Measurements from ENCODE around the gene TPT1.
"Not testable (repeated sequence)": the region's sequence is repeated elsewhere in the genome, so short reads cannot be mapped to it uniquely, and the experiment has no call there.

The TPT1 gene

DNA sequence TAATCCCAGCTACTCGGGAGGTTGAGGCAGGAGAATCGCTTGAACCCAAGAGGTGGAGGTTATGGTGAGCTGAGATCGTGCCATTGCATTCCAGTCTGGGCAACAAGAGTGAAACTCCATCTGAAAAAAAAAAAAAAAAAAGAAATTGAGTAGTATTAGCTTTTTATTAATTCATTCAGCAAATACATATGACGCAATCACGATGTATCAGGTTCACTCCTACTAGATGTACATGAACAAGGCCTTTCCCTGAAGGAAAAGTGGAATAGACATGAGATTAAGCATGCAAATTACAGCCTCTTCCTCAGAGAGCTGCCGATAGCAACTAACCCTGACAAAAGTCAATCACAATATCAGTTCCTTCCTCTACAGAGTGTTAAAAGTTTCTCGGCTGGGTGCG is 9.2 kb upstream of the TPT1 start:
- H3K4me1 ChIP-seq (ENCODE audit: control insufficient read depth, insufficient read depth, low read length, poor library complexity, severe bottlenecking): no peaks in the 10 kb centered on the region
- no peak overlapping the region for H3K27ac ChIP-seq (ENCODE audit: insufficient read depth, low read length, poor library complexity, severe bottlenecking)
- no peaks in the 10 kb centered on the region for H3K9me3 ChIP-seq (ENCODE audit: control insufficient read depth, low read length)
- peaks cover 28% of the 10 kb centered on the region for H3K36me3 ChIP-seq (ENCODE audit: control insufficient read depth, insufficient read depth, low read length)
- no peak for DNase-seq
- H3K27me3 ChIP-seq (replicated peaks; ENCODE audit: control insufficient read depth, insufficient read depth, low read length, poor library complexity, severe bottlenecking): no peaks in the 10 kb centered on the region
- no peak overlapping the region for H3K4me3 ChIP-seq (ENCODE audit: insufficient read depth, low read depth, low read length, poor library complexity, severe bottlenecking)

DNA sequence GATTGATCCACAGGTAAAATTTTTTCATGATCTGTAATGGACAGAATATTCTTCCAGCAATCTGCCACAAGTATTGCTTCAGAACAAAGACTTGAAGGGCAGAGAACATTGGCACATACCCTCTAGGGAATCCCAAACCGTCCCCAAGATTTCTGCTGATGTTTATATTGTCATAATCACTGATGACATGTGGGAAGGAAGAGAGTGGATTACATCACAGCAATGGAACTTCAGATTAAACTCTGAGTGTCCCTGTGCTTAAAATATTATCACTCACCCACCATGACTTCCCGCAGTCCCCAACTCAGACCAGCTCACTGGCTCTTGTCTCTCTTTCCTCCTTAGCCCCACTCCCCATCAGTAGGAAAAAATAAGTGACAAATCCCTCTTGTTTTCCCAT is 8.5 kb upstream of the TPT1 start:
- Histone ChIP-seq H3K9me3 (ENCODE audit: control insufficient read depth, low read length) (no peaks in the 10 kb centered on the region), H3K36me3 (ENCODE audit: control insufficient read depth, insufficient read depth, low read length) (peaks cover 30% of the 10 kb centered on the region), H3K4me1 (ENCODE audit: control insufficient read depth, insufficient read depth, low read length, poor library complexity, severe bottlenecking) (no peaks in the 10 kb centered on the region), H3K27me3 (replicated peaks; ENCODE audit: control insufficient read depth, insufficient read depth, low read length, poor library complexity, severe bottlenecking) (no peaks in the 10 kb centered on the region), H3K27ac (ENCODE audit: insufficient read depth, low read length, poor library complexity, severe bottlenecking) (no peak overlapping the region), H3K4me3 (ENCODE audit: insufficient read depth, low read depth, low read length, poor library complexity, severe bottlenecking) (no peak overlapping the region)
- DNase-seq: no peak

DNA sequence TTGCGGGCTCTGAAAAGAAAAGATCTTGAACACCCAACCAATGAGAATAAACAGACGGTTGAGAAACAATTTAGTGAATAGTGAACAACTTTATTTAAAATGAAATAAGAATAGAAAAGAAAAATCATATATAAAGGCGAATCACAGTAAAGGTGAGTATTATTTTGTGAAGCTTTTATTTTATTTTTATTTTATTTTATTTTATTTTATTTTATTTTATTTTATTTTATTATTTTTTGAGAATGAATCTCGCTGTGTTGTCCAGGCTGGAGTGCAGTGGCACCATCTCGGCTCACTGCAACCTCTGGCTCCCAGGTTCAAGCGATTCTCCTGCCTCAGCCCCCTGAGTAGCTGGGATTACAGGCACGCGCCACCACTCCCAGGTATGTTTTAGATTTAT is 3.1 kb upstream of the TPT1 start:
- not testable (repeated sequence) for H3K27me3 ChIP-seq (replicated peaks; ENCODE audit: control insufficient read depth, insufficient read depth, low read length, poor library complexity, severe bottlenecking); H3K9me3 ChIP-seq (ENCODE audit: control insufficient read depth, low read length); DNase-seq; H3K4me3 ChIP-seq (ENCODE audit: insufficient read depth, low read depth, low read length, poor library complexity, severe bottlenecking); H3K27ac ChIP-seq (ENCODE audit: insufficient read depth, low read length, poor library complexity, severe bottlenecking)
- Histone ChIP-seq H3K4me1 (ENCODE audit: control insufficient read depth, insufficient read depth, low read length, poor library complexity, severe bottlenecking) (peaks cover 16% of the 10 kb centered on the region), H3K36me3 (ENCODE audit: control insufficient read depth, insufficient read depth, low read length) (peaks cover 28% of the 10 kb centered on the region)

DNA sequence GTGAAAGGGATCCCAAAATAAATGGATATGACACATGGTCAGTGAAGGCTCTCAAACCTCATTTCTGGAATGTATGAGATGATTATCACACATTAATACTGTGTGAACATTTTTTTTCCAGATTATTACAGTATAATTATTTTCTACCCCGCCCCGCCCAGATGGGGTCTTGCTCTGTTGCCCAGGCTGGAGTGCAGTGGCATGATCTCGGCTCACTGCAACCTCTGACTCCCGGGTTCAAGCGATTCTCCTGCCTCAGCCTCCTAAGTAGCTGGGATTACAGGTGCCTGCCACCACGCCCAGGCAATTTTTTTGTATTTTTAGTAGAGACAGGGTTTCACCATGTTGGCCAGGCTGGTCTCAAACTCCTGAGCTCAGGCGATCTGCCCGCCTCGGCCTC is 2.1 kb upstream of the TPT1 start:
- DNase-seq; H3K4me3 ChIP-seq (ENCODE audit: insufficient read depth, low read depth, low read length, poor library complexity, severe bottlenecking); H3K27me3 ChIP-seq (replicated peaks; ENCODE audit: control insufficient read depth, insufficient read depth, low read length, poor library complexity, severe bottlenecking); H3K9me3 ChIP-seq (ENCODE audit: control insufficient read depth, low read length); H3K27ac ChIP-seq (ENCODE audit: insufficient read depth, low read length, poor library complexity, severe bottlenecking): not testable (repeated sequence)
- H3K4me1 ChIP-seq (ENCODE audit: control insufficient read depth, insufficient read depth, low read length, poor library complexity, severe bottlenecking): peaks cover 25% of the 10 kb centered on the region
- H3K36me3 ChIP-seq (ENCODE audit: control insufficient read depth, insufficient read depth, low read length): peaks cover 37% of the 10 kb centered on the region

DNA sequence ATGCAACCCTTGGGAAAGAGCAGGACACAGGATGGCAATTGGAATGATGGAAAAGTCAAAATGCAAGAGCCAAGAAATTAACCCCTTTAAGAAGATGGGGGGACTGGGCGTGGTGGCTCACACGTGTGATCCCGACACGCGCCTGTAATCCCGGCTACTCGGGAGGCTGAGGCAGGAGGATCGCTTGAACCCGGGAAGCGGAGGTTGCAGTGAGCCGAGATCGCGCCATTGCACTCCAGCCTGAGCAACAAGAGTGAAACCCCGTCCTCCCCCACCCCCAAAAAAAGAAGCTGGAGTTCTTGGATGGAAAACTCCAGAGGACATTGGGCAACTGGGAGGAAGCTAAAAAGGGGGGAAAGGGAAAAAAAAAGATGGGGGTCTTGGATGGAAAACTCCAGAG is 1.7 kb upstream of the TPT1 start:
- DNase-seq; H3K4me3 ChIP-seq (ENCODE audit: insufficient read depth, low read depth, low read length, poor library complexity, severe bottlenecking); H3K9me3 ChIP-seq (ENCODE audit: control insufficient read depth, low read length); H3K27ac ChIP-seq (ENCODE audit: insufficient read depth, low read length, poor library complexity, severe bottlenecking); H3K27me3 ChIP-seq (replicated peaks; ENCODE audit: control insufficient read depth, insufficient read depth, low read length, poor library complexity, severe bottlenecking): not testable (repeated sequence)
- peaks cover 38% of the 10 kb centered on the region for H3K36me3 ChIP-seq (ENCODE audit: control insufficient read depth, insufficient read depth, low read length)
- H3K4me1 ChIP-seq (ENCODE audit: control insufficient read depth, insufficient read depth, low read length, poor library complexity, severe bottlenecking): peaks cover 30% of the 10 kb centered on the region

DNA sequence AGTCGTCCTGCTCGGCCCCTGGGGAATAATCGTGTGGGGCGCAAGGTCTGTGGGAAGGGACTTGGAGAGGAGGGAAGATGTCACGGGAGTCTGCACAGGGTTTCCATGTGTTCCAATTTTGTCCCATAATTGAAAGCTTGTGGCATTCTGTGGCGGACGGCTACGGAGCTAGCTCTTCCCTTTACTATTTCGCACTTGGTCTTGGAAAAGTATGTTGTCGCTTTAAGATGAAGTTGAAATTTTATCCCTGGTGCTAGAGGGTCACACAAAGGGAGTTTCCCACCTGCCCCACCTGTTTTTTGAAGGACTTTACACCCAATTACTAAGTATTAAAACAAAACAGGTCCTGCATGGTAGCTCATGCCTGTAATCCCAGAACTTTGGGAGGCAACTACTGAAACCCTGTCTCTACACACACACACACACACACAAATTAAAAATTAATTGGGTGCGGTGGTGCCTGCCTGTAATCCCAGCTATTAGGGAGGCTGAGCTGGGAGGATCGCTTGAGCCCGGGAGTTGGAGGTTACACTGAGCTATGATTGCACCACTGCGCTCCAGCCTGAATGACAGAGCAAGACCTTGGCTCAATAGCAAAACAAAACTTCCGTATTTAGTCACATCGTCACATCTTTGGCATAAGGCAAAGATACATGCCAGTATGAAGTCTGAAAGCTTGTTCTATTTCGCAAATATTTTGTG is 967 bp upstream of the TPT1 start:
- Histone ChIP-seq H3K9me3 (ENCODE audit: control insufficient read depth, low read length) (no peaks in the 10 kb centered on the region), H3K4me3 (ENCODE audit: insufficient read depth, low read depth, low read length, poor library complexity, severe bottlenecking) (peak overlapping the region; percentile 85)
- DNase-seq: no peak

DNA sequence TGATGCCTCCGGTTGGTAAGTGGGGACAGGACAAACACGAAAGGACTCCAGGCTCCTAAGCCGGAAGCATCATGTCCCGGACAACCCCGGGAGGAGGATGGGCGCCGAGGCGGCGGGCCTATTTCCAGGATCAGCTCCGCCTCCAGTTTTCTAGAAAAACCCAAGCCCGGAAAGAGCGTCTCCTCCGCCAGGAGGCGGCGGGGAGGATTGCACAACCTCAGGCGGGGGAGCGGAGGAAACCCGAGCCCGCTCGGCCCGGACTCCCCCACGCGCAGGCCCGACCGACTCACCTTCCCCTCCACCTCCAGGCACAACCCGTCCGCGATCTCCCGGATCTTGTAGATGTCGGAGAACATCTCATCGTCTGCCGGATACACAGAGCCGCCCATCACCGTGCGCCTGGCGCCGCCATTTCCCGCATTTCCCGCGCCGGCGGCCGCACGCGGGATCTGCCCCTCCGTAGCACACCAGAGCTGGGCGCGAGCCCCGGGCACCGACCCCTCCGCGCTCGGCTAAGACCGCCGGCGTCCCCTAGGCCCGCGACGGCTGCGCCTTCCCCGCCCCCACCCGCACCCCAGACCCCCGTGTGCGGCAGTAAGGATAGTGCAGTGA is 455 bp downstream of the TPT1 start:
- H3K4me1 ChIP-seq (ENCODE audit: control insufficient read depth, insufficient read depth, low read length, poor library complexity, severe bottlenecking): peaks cover 33% of the 10 kb centered on the region
- peak overlapping the region; percentile 74 for H3K4me3 ChIP-seq (ENCODE audit: insufficient read depth, low read depth, low read length, poor library complexity, severe bottlenecking)
- peaks cover 49% of the 10 kb centered on the region for H3K36me3 ChIP-seq (ENCODE audit: control insufficient read depth, insufficient read depth, low read length)
- no peaks in the 10 kb centered on the region for H3K9me3 ChIP-seq (ENCODE audit: control insufficient read depth, low read length)
- no peaks in the 10 kb centered on the region for H3K27me3 ChIP-seq (replicated peaks; ENCODE audit: control insufficient read depth, insufficient read depth, low read length, poor library complexity, severe bottlenecking)
- peak overlapping the region; percentile 98 for H3K27ac ChIP-seq (ENCODE audit: insufficient read depth, low read length, poor library complexity, severe bottlenecking)
- DNase-seq: peak; percentile 70 to 76 (median 74)

More for the DNA sequence above, 967 bp upstream of the TPT1 start:
- Histone ChIP-seq H3K4me1 (ENCODE audit: control insufficient read depth, insufficient read depth, low read length, poor library complexity, severe bottlenecking) (peaks cover 32% of the 10 kb centered on the region), H3K27me3 (replicated peaks; ENCODE audit: control insufficient read depth, insufficient read depth, low read length, poor library complexity, severe bottlenecking) (no peaks in the 10 kb centered on the region), H3K27ac (ENCODE audit: insufficient read depth, low read length, poor library complexity, severe bottlenecking) (peak overlapping the region; percentile 90), H3K36me3 (ENCODE audit: control insufficient read depth, insufficient read depth, low read length) (peaks cover 40% of the 10 kb centered on the region)

DNA sequence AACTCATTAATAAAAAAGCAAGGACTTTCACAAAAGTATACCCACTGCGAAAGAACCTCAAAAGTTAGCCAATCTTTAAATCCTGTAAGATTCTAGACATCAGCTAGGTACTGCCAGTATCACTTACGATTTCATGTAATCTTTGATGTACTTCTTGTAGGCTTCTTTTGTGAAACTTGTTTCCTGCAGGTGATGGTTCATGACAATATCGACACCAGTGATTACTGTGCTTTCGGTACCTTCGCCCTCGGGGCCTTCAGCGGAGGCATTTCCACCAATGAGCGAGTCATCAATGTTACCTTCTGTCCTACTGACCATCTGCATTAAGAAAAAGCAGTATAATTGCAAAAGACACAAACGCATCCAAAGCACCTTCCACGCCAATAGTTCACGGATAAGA is 1.1 kb downstream of the TPT1 start:
- Histone ChIP-seq H3K9me3 (ENCODE audit: control insufficient read depth, low read length) (no peaks in the 10 kb centered on the region), H3K36me3 (ENCODE audit: control insufficient read depth, insufficient read depth, low read length) (peaks cover 45% of the 10 kb centered on the region), H3K27me3 (replicated peaks; ENCODE audit: control insufficient read depth, insufficient read depth, low read length, poor library complexity, severe bottlenecking) (no peaks in the 10 kb centered on the region), H3K27ac (ENCODE audit: insufficient read depth, low read length, poor library complexity, severe bottlenecking) (peak overlapping the region; percentile 98), H3K4me3 (ENCODE audit: insufficient read depth, low read depth, low read length, poor library complexity, severe bottlenecking) (peak overlapping the region; percentile 74), H3K4me1 (ENCODE audit: control insufficient read depth, insufficient read depth, low read length, poor library complexity, severe bottlenecking) (peaks cover 40% of the 10 kb centered on the region)
- DNase-seq: no peak

DNA sequence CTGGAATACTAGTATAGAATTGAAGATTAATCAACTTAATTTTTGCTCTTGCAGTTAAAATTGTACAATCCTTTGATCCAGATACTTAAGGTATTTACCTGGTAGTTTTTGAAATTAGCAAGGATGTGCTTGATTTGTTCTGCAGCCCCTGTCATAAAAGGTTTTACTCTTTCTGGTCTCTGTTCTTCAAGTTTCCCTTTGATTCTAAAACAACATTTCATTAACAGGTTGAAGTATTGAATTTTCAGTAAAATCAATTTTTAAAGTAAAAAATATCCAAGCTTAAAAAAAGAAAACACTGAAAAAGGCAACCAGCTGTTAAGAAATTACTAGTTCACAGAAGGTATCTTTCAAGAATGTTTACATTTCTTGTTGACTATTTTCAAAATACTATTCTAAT is 1.6 kb downstream of the TPT1 start:
- no peaks in the 10 kb centered on the region for H3K9me3 ChIP-seq (ENCODE audit: control insufficient read depth, low read length)
- peaks cover 41% of the 10 kb centered on the region for H3K4me1 ChIP-seq (ENCODE audit: control insufficient read depth, insufficient read depth, low read length, poor library complexity, severe bottlenecking)
- peaks cover 42% of the 10 kb centered on the region for H3K36me3 ChIP-seq (ENCODE audit: control insufficient read depth, insufficient read depth, low read length)
- H3K27ac ChIP-seq (ENCODE audit: insufficient read depth, low read length, poor library complexity, severe bottlenecking): peak overlapping the region; percentile 98
- H3K4me3 ChIP-seq (ENCODE audit: insufficient read depth, low read depth, low read length, poor library complexity, severe bottlenecking): peak overlapping the region; percentile 74
- H3K27me3 ChIP-seq (replicated peaks; ENCODE audit: control insufficient read depth, insufficient read depth, low read length, poor library complexity, severe bottlenecking): no peaks in the 10 kb centered on the region
- no peak for DNase-seq

DNA sequence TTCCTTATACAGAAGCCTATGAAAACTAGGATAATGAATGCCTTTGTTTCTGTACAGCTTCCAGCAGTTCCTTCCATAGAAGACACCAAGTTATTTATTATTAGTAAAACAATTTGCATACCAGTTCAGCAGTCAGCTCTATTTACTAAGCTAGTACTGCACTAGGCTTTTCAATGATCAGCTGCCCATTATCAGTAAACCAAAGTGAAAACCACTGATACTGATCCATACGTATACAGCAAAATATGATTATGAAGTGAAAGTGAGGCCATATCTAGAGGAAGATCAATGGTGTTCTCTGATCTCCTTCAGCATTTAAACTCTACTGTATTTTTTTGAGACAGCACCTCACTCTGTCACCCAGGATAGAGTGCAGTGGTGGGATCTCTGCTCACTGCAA is 3.2 kb downstream of the TPT1 start:
- Histone ChIP-seq H3K4me3 (ENCODE audit: insufficient read depth, low read depth, low read length, poor library complexity, severe bottlenecking) (no peak overlapping the region), H3K9me3 (ENCODE audit: control insufficient read depth, low read length) (no peaks in the 10 kb centered on the region), H3K27ac (ENCODE audit: insufficient read depth, low read length, poor library complexity, severe bottlenecking) (peak overlapping the region; percentile 98), H3K36me3 (ENCODE audit: control insufficient read depth, insufficient read depth, low read length) (peaks cover 39% of the 10 kb centered on the region), H3K27me3 (replicated peaks; ENCODE audit: control insufficient read depth, insufficient read depth, low read length, poor library complexity, severe bottlenecking) (no peaks in the 10 kb centered on the region), H3K4me1 (ENCODE audit: control insufficient read depth, insufficient read depth, low read length, poor library complexity, severe bottlenecking) (peaks cover 57% of the 10 kb centered on the region)
- DNase-seq: no peak
